Tibial nerve (tissue), 4 donors: ENCODE data around the gene IFIT3.

Experiments used
- EP300 ChIP-seq, 2 donors: sonication (generic); formaldehyde crosslinking; IDR thresholded peaks; one replicate each; pipeline ENCODE4 v1.6.1; 2017; ENCODE audit warnings: antibody characterized with exemption in 2 of 2, mild to moderate bottlenecking in 1 of 2
- POLR2A ChIP-seq, 2 donors: fragments of 450-650 bp; IDR thresholded peaks; one replicate each; pipeline ENCODE4 v1.6.1; 2017; ENCODE audit warnings: antibody characterized with exemption in 2 of 2, mild to moderate bottlenecking in 2 of 2, moderate library complexity in 2 of 2
- TF ChIP-seq, protein P1 (sequence below), 5 experiments: fragments of 200-600 bp in 3 of 5; fragments of 450-650 bp in 2 of 5; sonication (generic) in 3 of 5; IDR thresholded peaks; one replicate each; pipeline ENCODE4 v1.5.1; 2016 to 2019; ENCODE audit warnings: antibody characterized with exemption in 5 of 5, mild to moderate bottlenecking in 3 of 5, moderate library complexity in 2 of 5

DNA sequence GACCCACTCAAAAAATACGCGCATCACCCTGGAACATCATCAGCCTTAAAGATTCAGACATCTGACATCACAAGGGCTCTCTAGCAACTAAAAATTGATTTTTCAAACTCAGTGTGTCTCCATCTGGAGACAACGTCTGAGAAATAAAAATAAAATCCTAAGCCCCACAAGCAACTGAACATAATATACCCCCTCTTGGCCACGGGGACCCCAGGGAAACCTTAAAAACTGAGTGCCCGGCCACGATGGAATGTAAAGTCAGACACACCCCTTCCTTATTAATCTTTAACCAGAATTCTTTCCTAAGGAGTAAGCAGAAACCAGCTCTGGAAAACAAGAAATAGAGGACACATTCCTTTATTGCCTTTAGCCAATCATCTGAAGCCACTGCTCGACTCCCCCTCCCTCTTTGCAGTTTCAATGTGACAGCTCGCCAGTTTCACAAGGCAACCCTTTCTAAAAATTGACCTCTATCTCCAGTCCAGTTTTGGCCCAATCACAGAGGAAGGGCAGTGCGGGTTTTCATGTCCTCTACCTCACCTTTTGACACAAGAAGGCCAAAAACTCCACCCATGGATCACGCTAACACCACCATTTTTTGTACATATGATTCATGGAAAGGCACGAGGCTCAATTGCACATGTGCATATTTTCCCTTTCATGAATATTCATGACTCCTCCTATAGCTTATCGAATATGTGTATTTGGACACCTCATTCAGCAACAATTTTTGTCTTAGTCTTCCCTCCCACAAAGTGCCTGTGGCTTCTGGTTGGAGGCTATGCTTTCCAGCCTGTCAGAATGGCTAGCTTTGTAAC, 24.2 kb downstream of the IFIT3 start:
- TF ChIP-seq, protein P1, sequence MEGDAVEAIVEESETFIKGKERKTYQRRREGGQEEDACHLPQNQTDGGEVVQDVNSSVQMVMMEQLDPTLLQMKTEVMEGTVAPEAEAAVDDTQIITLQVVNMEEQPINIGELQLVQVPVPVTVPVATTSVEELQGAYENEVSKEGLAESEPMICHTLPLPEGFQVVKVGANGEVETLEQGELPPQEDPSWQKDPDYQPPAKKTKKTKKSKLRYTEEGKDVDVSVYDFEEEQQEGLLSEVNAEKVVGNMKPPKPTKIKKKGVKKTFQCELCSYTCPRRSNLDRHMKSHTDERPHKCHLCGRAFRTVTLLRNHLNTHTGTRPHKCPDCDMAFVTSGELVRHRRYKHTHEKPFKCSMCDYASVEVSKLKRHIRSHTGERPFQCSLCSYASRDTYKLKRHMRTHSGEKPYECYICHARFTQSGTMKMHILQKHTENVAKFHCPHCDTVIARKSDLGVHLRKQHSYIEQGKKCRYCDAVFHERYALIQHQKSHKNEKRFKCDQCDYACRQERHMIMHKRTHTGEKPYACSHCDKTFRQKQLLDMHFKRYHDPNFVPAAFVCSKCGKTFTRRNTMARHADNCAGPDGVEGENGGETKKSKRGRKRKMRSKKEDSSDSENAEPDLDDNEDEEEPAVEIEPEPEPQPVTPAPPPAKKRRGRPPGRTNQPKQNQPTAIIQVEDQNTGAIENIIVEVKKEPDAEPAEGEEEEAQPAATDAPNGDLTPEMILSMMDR (IDR thresholded peaks at IDR 0.05) = no peak
- TF ChIP-seq POLR2A (IDR thresholded peaks at IDR 0.05) = no peak
- TF ChIP-seq EP300 (IDR thresholded peaks at IDR 0.05) = peak; percentile 17 to 82
